ENCODE results near the gene FHL3. TPM values are rescaled to one million over a fixed set of nuclear protein-coding genes. Genes with fewer than 3 reads are reported as not detected.

FHL3 gene
- total and polyA plus RNA-seq, 4 donors: 8.0 to 23.3 (median 16.8) TPM

DNA sequence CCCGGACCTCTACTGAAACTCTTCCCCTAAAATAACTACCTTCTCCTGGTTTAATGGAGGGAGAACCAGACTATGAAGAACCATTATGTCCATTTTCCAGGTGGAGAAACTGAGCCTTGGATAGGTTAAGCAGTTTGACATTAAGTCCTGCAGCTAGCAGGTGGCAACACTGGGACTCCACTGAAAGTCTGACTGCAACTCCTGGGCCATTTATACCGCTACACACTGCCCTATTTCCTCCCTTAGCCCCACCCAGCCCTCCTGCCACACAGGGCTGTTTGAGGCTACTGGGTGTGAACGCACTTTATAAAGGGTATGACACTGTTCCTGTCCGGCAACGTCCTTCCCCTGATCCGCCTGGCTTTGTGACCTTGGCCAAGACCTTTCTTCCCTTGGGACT is 58.0 kb downstream of the FHL3 start:
- Histone ChIP-seq H3K9me3 (ENCODE audit: control insufficient read depth, insufficient read depth, low read length) (no peaks in the 10 kb centered on the region), H3K27ac (ENCODE audit: low read depth, low read length) (no peak overlapping the region), H3K36me3 (ENCODE audit: control insufficient read depth, insufficient read depth, low read length) (peaks cover 21% of the 10 kb centered on the region), H3K27me3 (ENCODE audit: control insufficient read depth, insufficient read depth, low read length) (no peaks in the 10 kb centered on the region), H3K4me1 (ENCODE audit: control insufficient read depth, insufficient read depth, low read length) (peaks cover 20% of the 10 kb centered on the region), H3K4me3 (ENCODE audit: low read depth, low read length) (no peak overlapping the region)
- 87% methylated on average over 5 of the region's 6 CpGs for WGBS (ENCODE audit: insufficient coverage)
- DNase-seq (ENCODE audit: low read depth in 4 of 6, low spot score in 6 of 6): no peak

Small RNA genes within 50 kb of the gene (small RNA-seq; reads per million reads assigned to genes)
- gene RF00017 (ENCODE audit: low replicate concordance): not detected
- not detected for gene RNU6-510P (ENCODE audit: low replicate concordance)

Other genes starting within 250 kb of the FHL3 start
- 1 to 10 TPM; 4.8 to 9.6 TPM for gene EPHA10, start 240.4 kb downstream of the FHL3 start, total RNA-seq
- gene EPHA10, start 240.4 kb downstream of the FHL3 start, polyA plus RNA-seq (ENCODE audit: insufficient read length in 2 of 2): 10 to 100 TPM; 12.6 to 21.9 TPM
- gene MANEAL, start 211.7 kb downstream of the FHL3 start, total RNA-seq: 10 to 100 TPM; 15.0 to 30.8 TPM
- gene MANEAL, start 211.7 kb downstream of the FHL3 start, polyA plus RNA-seq (ENCODE audit: insufficient read length in 2 of 2): 10 to 100 TPM; 50.9 to 53.7 TPM
- gene C1orf122, start 197.7 kb downstream of the FHL3 start, total RNA-seq: 10 to 100 TPM; 19.5 to 72.6 TPM
- gene C1orf122, start 197.7 kb downstream of the FHL3 start, polyA plus RNA-seq (ENCODE audit: insufficient read length in 2 of 2): 100 to 1,000 TPM; 107 to 110 TPM
- 10 to 100 TPM; 11.6 TPM for gene YRDC, start 197.3 kb downstream of the FHL3 start, total RNA-seq
- gene YRDC, start 197.3 kb downstream of the FHL3 start, polyA plus RNA-seq (ENCODE audit: insufficient read length in 2 of 2): 10 to 100 TPM; 17.0 TPM
- 1 to 10 TPM; 3.1 to 4.3 TPM for gene MTF1, start 145.9 kb downstream of the FHL3 start, total RNA-seq
- 1 to 10 TPM; 7.6 to 8.6 TPM for gene MTF1, start 145.9 kb downstream of the FHL3 start, polyA plus RNA-seq (ENCODE audit: insufficient read length in 2 of 2)
- 10 to 100 TPM; 18.4 to 26.6 TPM for gene INPP5B, start 58.5 kb downstream of the FHL3 start, total RNA-seq
- gene INPP5B, start 58.5 kb downstream of the FHL3 start, polyA plus RNA-seq (ENCODE audit: insufficient read length in 2 of 2): 10 to 100 TPM; 11.5 to 24.3 TPM
- gene SF3A3, start 15.5 kb downstream of the FHL3 start, total RNA-seq: 10 to 100 TPM; 65.1 to 74.6 TPM
- gene SF3A3, start 15.5 kb downstream of the FHL3 start, polyA plus RNA-seq (ENCODE audit: insufficient read length in 2 of 2): 10 to 100 TPM; 53.5 to 60.5 TPM
- gene UTP11, start 7.2 kb upstream of the FHL3 start, total RNA-seq: 10 to 100 TPM; 43.5 to 46.6 TPM
- gene UTP11, start 7.2 kb upstream of the FHL3 start, polyA plus RNA-seq (ENCODE audit: insufficient read length in 2 of 2): 10 to 100 TPM; 30.6 to 39.7 TPM
- 1 to 10 TPM; 2.3 to 3.0 TPM for gene POU3F1, start 41.3 kb upstream of the FHL3 start, total RNA-seq
- 1 to 10 TPM; 3.3 to 4.9 TPM for gene POU3F1, start 41.3 kb upstream of the FHL3 start, polyA plus RNA-seq (ENCODE audit: insufficient read length in 2 of 2)

Data from spinal cord (tissue), 10 donors.